ENCODE results near the gene VSIR. TPM values are rescaled to one million over a fixed set of nuclear protein-coding genes. Genes with fewer than 3 reads are reported as not detected.

VSIR gene
- total RNA-seq, 2 donors from 2014 or later: 60.7 to 119 TPM

GRCh38 chr10:71746344-71747037 lies 26.8 kb downstream of the VSIR start:
- Histone ChIP-seq H3K27me3 (replicated peaks; ENCODE audit: insufficient read depth) (no peaks in the 10 kb centered on the region), H3K27ac (no peak overlapping the region), H3K4me1 (ENCODE audit: control insufficient read depth in 1 of 2, low read depth in 2 of 2) (peaks cover 21 to 25% of the 10 kb centered on the region in 2 donors), H3K36me3 (peaks cover 9% of the 10 kb centered on the region), H3K4me3 (no peak overlapping the region), H3K9me3 (no peaks in the 10 kb centered on the region)
- DNase-seq (ENCODE audit: low spot score) (no peak), ATAC-seq (ENCODE audit: insufficient number of reproducible peaks, low FRiP score, low read depth) (no peak)
- TF ChIP-seq CTCF (IDR thresholded peaks at IDR 0.05): no peak

- Histone ChIP-seq H3K9me3 (no peaks in the 10 kb centered on the region), H3K4me3 (no peak overlapping the region), H3K27me3 (replicated peaks; ENCODE audit: insufficient read depth) (no peaks in the 10 kb centered on the region), H3K36me3 (peaks cover 4% of the 10 kb centered on the region), H3K27ac (no peak overlapping the region), H3K4me1 (ENCODE audit: control insufficient read depth in 1 of 2, low read depth in 2 of 2) (peaks cover 21 to 25% of the 10 kb centered on the region in 2 donors)
- DNase-seq (ENCODE audit: low spot score) (no peak), ATAC-seq (ENCODE audit: insufficient number of reproducible peaks, low FRiP score, low read depth) (no peak)
- TF ChIP-seq CTCF (IDR thresholded peaks at IDR 0.05): no peak
These were observed 27.6 kb downstream of the VSIR start for GRCh38 chr10:71745664-71746250.

GRCh38 chr10:71744897-71745663 lies 28.2 kb downstream of the VSIR start:
- Histone ChIP-seq H3K4me1 (ENCODE audit: control insufficient read depth in 1 of 2, low read depth in 2 of 2) (peaks cover 21 to 25% of the 10 kb centered on the region in 2 donors), H3K27ac (no peak overlapping the region), H3K27me3 (replicated peaks; ENCODE audit: insufficient read depth) (no peaks in the 10 kb centered on the region), H3K4me3 (no peak overlapping the region), H3K36me3 (no peaks in the 10 kb centered on the region), H3K9me3 (no peaks in the 10 kb centered on the region)
- no peak for TF ChIP-seq CTCF (IDR thresholded peaks at IDR 0.05)
- no peak for DNase-seq (ENCODE audit: low spot score)
- no peak for ATAC-seq (ENCODE audit: insufficient number of reproducible peaks, low FRiP score, low read depth)

GRCh38 chr10:71743866-71744265 lies 29.5 kb downstream of the VSIR start:
- Histone ChIP-seq H3K9me3 (no peaks in the 10 kb centered on the region), H3K27ac (no peak overlapping the region), H3K4me3 (no peak overlapping the region), H3K27me3 (replicated peaks; ENCODE audit: insufficient read depth) (no peaks in the 10 kb centered on the region), H3K4me1 (ENCODE audit: control insufficient read depth in 1 of 2, low read depth in 2 of 2) (peaks cover 16 to 21% of the 10 kb centered on the region in 2 donors), H3K36me3 (no peaks in the 10 kb centered on the region)
- ATAC-seq (ENCODE audit: insufficient number of reproducible peaks, low FRiP score, low read depth) (no peak), DNase-seq (ENCODE audit: low spot score) (no peak)
- no peak for TF ChIP-seq CTCF (IDR thresholded peaks at IDR 0.05)
